GM20000 (cell line): ENCODE data around the gene PRM2.
A peak's percentile ranks its signal among the peaks of the same experiment; 100 is the strongest.

Experiments used
- DNase-seq: peaks from one replicate; pipeline ENCODE4 v3.0.0; 2012; ENCODE audit warnings: low spot score
- TF ChIP-seq, protein P1 (sequence below): IDR thresholded peaks from 2 replicates; pipeline ENCODE4 v1.5.1; 2012; ENCODE audit warnings: mild to moderate bottlenecking, control low read depth; ENCODE audit errors: extremely low read depth, missing control alignments

The PRM2 gene

DNA sequence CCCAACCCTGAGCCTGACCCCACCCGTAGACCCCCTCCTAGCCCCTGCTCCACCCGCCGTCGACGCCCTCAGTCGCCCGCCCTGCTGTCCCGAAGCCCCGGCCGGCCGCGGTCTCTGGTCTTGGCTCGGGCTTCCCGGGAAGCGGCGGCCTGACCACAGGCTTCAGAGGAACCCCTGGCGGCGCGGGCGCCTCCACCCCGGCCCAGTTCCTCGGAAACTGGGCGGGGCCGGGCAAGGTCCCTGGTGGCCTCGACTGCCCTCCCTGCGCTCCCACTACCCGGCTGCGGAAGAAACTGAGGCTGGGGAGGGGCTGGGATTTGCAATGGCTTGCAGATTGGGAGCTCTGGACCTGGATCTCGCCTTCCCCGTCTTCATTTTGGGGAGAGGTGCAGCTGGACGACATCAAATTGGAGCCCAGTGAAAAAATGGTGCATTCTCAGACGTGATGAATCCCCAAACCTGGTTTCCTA is 19.6 kb downstream of the PRM2 start:
- TF ChIP-seq, protein P1, sequence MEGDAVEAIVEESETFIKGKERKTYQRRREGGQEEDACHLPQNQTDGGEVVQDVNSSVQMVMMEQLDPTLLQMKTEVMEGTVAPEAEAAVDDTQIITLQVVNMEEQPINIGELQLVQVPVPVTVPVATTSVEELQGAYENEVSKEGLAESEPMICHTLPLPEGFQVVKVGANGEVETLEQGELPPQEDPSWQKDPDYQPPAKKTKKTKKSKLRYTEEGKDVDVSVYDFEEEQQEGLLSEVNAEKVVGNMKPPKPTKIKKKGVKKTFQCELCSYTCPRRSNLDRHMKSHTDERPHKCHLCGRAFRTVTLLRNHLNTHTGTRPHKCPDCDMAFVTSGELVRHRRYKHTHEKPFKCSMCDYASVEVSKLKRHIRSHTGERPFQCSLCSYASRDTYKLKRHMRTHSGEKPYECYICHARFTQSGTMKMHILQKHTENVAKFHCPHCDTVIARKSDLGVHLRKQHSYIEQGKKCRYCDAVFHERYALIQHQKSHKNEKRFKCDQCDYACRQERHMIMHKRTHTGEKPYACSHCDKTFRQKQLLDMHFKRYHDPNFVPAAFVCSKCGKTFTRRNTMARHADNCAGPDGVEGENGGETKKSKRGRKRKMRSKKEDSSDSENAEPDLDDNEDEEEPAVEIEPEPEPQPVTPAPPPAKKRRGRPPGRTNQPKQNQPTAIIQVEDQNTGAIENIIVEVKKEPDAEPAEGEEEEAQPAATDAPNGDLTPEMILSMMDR = no peak
- DNase-seq = no peak

DNA sequence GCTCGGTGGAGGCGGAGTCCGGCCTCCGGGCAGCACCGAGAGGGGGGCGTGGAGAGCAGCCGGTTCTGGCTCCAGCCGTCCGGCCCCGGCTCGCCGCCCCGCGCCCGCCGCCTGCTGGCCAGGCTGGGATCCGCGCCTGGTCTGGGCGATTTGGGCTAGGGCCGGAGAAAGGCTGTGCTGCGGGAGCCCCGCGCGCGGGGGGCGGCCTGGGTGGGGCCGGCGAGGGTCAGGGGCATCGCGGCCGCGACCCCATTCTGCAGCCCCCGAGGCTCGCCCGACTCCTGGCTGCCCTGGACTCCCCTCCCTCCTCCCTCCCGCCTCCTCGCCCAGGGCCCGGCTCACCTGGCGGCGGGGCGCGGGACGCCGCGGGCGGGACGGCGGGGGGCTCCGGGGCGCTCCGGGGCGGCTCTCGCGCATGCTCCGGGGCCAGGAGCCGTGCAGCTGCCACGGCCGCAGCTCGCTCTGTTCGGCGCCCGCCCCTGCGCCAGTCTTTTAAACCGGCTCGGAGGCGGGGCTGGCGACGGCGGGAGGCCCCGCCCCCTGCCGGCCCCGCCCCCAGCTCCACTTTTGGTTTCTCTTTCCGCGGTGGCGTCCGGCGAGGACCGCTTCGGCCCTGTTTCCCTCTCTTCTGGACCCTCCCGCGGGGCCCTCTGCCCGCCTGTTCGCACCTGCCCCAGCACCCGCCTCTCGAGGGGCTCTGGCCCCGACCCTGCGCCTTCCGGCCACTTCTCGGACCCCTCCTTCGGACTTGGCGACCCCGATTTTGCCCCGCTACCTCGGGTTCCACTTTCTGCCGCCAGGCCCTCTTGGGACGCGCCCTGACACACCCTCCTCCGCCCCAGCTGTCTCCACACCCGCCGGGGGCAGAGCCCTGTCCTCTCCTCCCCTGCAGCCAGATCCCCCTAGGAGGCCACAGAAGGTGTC is 20.3 kb downstream of the PRM2 start, which contains the start of gene SOCS1:
SOCS1 (minus strand) TSS at position 468 of the 924 bp plus-strand sequence. CDS start 726 bp downstream, outside the sequence.
- TF ChIP-seq, protein P1 = peak; percentile 84
- peak; percentile 96 for DNase-seq

DNA sequence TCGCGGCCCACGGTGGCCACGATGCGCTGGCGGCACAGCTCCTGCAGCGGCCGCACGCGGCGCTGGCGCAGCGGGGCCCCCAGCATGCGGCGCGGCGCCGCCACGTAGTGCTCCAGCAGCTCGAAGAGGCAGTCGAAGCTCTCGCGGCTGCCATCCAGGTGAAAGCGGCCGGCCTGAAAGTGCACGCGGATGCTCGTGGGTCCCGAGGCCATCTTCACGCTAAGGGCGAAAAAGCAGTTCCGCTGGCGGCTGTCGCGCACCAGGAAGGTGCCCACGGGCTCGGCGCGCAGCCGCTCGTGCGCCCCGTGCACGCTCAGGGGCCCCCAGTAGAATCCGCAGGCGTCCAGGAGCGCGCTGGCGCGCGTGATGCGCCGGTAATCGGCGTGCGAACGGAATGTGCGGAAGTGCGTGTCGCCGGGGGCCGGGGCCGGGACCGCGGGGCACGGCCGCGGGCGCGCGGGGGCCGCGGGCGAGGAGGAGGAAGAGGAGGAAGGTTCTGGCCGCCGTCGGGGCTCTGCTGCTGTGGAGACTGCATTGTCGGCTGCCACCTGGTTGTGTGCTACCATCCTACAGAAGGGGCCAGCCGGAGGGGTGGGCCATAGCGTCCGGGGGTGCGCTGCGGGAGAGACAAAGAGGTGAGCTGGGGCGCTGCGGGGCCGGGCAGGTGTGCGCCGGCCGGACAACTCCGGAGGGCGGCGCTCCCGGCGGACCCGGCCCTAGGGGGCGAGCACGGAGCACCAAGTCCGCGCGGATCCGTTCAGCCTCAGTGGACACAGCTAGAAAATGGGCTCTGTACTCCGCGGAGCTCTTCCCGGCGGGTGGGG is 21.2 kb downstream of the PRM2 start:
- peak; percentile 73 for DNase-seq
- TF ChIP-seq, protein P1 = peak; percentile 28

DNA sequence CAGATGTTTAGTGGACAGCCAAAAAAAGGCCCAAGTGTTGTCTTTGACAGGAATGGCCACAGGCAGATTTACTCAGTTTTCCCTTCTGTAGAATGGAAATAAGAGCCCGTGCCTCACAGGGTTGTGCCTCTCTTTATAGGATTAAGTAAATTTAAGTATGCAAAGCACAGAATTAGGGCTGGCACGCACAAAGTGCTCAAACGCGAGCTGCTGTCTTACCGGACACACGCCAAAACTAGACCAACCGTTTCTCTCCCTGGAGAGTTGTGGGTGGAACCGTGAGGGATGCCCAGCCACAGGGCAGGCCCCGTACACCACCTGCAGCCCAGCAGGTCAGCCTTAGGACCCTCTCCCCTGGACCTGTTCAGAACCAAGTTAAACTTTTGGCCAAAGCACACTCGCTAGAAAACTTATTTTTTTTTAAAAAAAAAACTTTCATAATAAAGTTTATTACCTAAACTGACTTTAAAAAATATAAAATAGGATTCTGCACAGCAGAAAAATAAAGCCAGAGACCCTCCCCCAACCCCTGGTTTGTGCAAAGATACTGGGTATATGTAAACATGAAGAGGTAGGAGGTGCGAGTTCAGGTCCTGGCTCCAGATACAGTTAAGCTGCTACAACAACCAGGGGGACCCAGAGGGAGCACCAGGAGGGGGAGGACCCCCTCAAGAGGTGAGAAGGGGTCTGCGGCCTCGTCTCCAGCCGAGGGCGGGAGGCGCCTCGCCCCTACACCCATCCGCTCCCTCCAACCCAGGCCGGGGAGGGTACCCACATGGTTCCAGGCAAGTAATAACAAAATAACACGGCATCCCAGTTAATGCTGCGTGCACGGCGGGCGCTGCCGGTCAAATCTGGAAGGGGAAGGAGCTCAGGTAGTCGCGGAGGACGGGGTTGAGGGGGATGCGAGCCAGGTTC is 22.0 kb downstream of the PRM2 start:
- DNase-seq = peak; percentile 55
- TF ChIP-seq, protein P1 = no peak

DNA sequence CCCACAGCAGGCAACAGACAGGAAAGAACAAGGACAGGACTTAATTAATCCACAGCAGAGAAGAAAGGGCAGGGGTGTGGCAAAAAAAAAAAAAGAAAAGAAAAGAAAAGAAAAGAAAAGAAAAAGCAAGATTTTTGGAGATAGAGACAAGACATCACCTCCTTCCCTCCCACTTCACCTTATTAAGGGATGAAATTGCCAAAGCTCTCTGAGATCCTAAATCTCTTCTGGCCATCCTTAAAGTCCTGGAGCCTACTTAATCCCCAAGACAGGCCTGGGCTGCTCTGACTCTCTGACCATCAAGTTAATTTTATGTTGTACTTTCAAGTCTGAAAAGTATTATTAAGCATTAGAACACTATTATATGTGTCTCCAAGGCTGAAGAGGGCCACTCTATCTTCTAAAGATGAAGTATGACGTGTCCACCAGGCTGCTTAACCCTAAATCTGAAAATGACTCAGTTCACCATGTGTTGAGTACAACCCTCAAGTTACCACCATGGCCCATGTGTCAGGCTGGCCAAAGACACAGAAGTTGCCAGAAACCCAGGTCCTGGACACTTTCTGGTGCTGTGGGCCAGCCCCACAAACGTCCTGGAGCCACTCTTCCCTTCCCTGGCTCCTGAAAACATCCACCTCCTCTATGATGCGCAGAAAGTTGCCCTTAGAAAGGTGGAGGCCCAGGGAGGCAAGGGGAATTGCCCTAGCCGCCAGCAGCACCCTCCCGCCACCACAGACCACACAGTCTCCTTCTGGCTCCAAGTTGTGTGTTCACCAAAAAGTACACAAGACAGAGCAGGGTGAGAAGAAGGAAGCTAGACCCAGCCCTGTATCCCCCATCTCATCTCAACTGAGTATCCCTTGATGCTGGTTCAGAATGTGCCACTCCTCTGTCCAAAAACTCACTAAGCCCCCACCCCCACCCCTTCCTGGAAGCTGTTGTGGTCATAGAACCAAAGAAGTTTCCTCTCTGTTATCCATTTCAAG is 23.0 kb downstream of the PRM2 start:
- TF ChIP-seq, protein P1 = no peak
- no peak for DNase-seq

DNA sequence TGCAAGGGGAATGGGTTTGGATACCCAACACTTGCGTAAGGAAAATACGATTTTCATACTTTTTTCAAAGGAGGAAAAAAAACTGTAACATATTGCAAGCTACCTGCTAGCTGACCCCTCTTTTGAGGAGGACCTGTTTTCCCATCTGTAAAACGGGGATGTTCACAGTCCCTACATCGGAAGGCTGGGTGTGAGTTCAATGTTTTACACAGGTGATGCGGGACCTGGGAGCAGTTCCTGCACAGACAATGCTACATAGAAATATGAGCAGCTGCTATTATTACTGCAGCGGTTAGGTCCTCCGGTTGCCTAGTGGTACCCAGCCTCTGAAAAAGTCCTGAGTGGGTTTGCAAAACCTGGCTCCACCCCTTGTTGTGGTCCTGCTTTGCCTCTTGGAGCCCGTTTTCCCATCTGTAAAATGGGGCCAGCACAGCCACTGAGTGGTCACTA is 23.8 kb downstream of the PRM2 start:
- TF ChIP-seq, protein P1 = no peak
- no peak for DNase-seq
